Daoy (cell line): ENCODE measurements around the gene PIEZO1. TPM values are rescaled to one million over a fixed set of nuclear protein-coding genes. Genes with fewer than 3 reads are reported as not detected.

Source experiments
- DNase-seq: peaks from one replicate; pipeline ENCODE4 v3.0.0-alpha.2; 2015; ENCODE audit warnings: low read depth
- total RNA-seq: library from RNA; depleted of rRNA; stranded (reverse); fragments of >200 nt; shearing (Covaris generic); gene quantifications from 2 replicates; pipeline ENCODE4 v1.2.3, GENCODE V29; 2014

The PIEZO1 gene
- total RNA-seq, 1 experiment from 2014 or later: 62.9 TPM

GRCh38 chr16:88766975-88767374, 18.0 kb downstream of the PIEZO1 start:
- DNase-seq: no peak

GRCh38 chr16:88764913-88765349, 20.1 kb downstream of the PIEZO1 start:
- DNase-seq: peak; percentile 30

- DNase-seq: no peak
These were observed 20.9 kb downstream of the PIEZO1 start for GRCh38 chr16:88764080-88764479.

GRCh38 chr16:88763502-88764053, 21.4 kb downstream of the PIEZO1 start:
- no peak for DNase-seq

GRCh38 chr16:88762941-88763340, 22.1 kb downstream of the PIEZO1 start:
- no peak for DNase-seq

GRCh38 chr16:88762258-88762870, 22.7 kb downstream of the PIEZO1 start:
- no peak for DNase-seq

- DNase-seq: no peak
These were observed 23.2 kb downstream of the PIEZO1 start for GRCh38 chr16:88761830-88762229.

GRCh38 chr16:88761143-88761534, 23.9 kb downstream of the PIEZO1 start:
- no peak for DNase-seq

GRCh38 chr16:88760424-88761142, 24.4 kb downstream of the PIEZO1 start:
- no peak for DNase-seq

GRCh38 chr16:88759976-88760350, 25.1 kb downstream of the PIEZO1 start:
- no peak for DNase-seq

- DNase-seq: no peak
These were observed 25.6 kb downstream of the PIEZO1 start for GRCh38 chr16:88759245-88759975.

GRCh38 chr16:88758944-88759244, 26.1 kb downstream of the PIEZO1 start:
- no peak for DNase-seq

- DNase-seq: no peak
These were observed 26.6 kb downstream of the PIEZO1 start for GRCh38 chr16:88758227-88758943.

- DNase-seq: no peak
These were observed 29.1 kb downstream of the PIEZO1 start for GRCh38 chr16:88755745-88756443.

GRCh38 chr16:88754912-88755744, 29.9 kb downstream of the PIEZO1 start:
- peak; percentile 53 for DNase-seq

- no peak for DNase-seq
These were observed 30.7 kb downstream of the PIEZO1 start for GRCh38 chr16:88754109-88754911.

GRCh38 chr16:88753602-88754001, 31.4 kb downstream of the PIEZO1 start:
- DNase-seq: no peak

- no peak for DNase-seq
These were observed 31.8 kb downstream of the PIEZO1 start for GRCh38 chr16:88753191-88753590.

- DNase-seq: no peak
These were observed 32.5 kb downstream of the PIEZO1 start for GRCh38 chr16:88752386-88753002.
